B cell (primary cell): Measurements from ENCODE around the gene SMIM20. TPM values are rescaled to one million over a fixed set of nuclear protein-coding genes. Genes with fewer than 3 reads are reported as not detected.

Source experiments
- ATAC-seq: fragments of 200-7000 bp; cut with Tn5 transposase; one replicate; pipeline ENCODE4 v1.10.0; 2021; ENCODE audit warnings: low read depth, mild to moderate bottlenecking, moderate number of reproducible peaks, moderate library complexity
- CTCF ChIA-PET: fragments of 350-600 bp; sonication (Branson Sonifier 250); formaldehyde crosslinking; loops from one replicate; lab custom pipeline; 2021; ENCODE audit warnings: antibody characterized with exemption, inconsistent platforms; lab: Charles Lee
- POLR2A ChIA-PET: fragments of 350-600 bp; sonication (Branson Sonifier 250); formaldehyde crosslinking; loops from one replicate; lab custom pipeline; 2021; ENCODE audit warnings: antibody characterized with exemption; lab: Charles Lee
- DNase-seq: peaks from one replicate; pipeline ENCODE4 v3.0.0; 2013
- H2AFZ ChIP-seq: 2 replicates; pipeline ENCODE4 v1.6.1; 2012; ENCODE audit warnings: mild to moderate bottlenecking, low read depth, low read length; ENCODE audit not compliant: insufficient read depth, poor library complexity, severe bottlenecking
- H3K27ac ChIP-seq, 2 donors: 1 replicate in 1 of 2; 2 replicates in 1 of 2; pipeline ENCODE4 v1.5.1; 2012 to 2013; ENCODE audit warnings: low read length in 2 of 2, mild to moderate bottlenecking in 2 of 2, moderate library complexity in 1 of 2
- H3K27me3 ChIP-seq, 4 experiments: fragments of 200-600 bp in 1 of 4; sonication (generic) in 1 of 4; replicated peaks in 1 of 4; 1 replicate in 2 of 4; 2 replicates in 2 of 4; pipeline versions ENCODE4 v1.6.1 to v1.7.0; 2013 to 2016; ENCODE audit warnings: low read length in 3 of 4, mild to moderate bottlenecking in 2 of 4, mixed read lengths in 1 of 4, moderate library complexity in 1 of 4; ENCODE audit not compliant: insufficient read depth in 4 of 4, control insufficient read depth in 3 of 4; ENCODE audit errors: control extremely low read depth in 1 of 4
- H3K36me3 ChIP-seq, 2 experiments: replicated peaks in 1 of 2; 1 replicate in 1 of 2; 2 replicates in 1 of 2; pipeline versions ENCODE4 v1.6.1 to v1.7.1; 2013; ENCODE audit warnings: low read length in 1 of 2; ENCODE audit not compliant: insufficient read depth in 2 of 2, control insufficient read depth in 1 of 2; ENCODE audit errors: control extremely low read depth in 1 of 2, extremely low read depth in 1 of 2
- H3K4me1 ChIP-seq, 2 donors: fragments of 200-600 bp in 1 of 2; sonication (generic) in 1 of 2; 1 replicate in 1 of 2; 2 replicates in 1 of 2; pipeline versions ENCODE4 v1.5.1 to v1.6.1; 2013 to 2017; ENCODE audit warnings: low read length in 2 of 2; ENCODE audit not compliant: control insufficient read depth in 2 of 2, insufficient read depth in 2 of 2
- H3K4me2 ChIP-seq: replicated peaks from 2 replicates; pipeline ENCODE3; 2012; ENCODE audit warnings: mild to moderate bottlenecking, low read depth, low read length; ENCODE audit not compliant: poor library complexity, severe bottlenecking
- H3K4me3 ChIP-seq, 5 experiments: fragments of 200-600 bp in 1 of 5; sonication (generic) in 1 of 5; 1 replicate in 3 of 5; 2 replicates in 2 of 5; pipeline versions ENCODE4 v1.5.1 to v1.7.0; 2011 to 2016; ENCODE audit warnings: low read length in 4 of 5, mild to moderate bottlenecking in 4 of 5, low read depth in 2 of 5, control low read depth in 1 of 5, moderate library complexity in 1 of 5; ENCODE audit not compliant: insufficient read depth in 1 of 5; ENCODE audit errors: control extremely low read depth in 1 of 5, extremely low read depth in 1 of 5
- H3K79me2 ChIP-seq: fragments of 200-600 bp; sonication (generic); one replicate; pipeline ENCODE4 v1.6.0; 2016; ENCODE audit warnings: low read length; ENCODE audit not compliant: control insufficient read depth, insufficient read depth
- H3K9ac ChIP-seq: fragments of 200-600 bp; sonication (generic); 2 replicates; pipeline ENCODE4 v1.6.1; 2017; ENCODE audit warnings: mild to moderate bottlenecking, low read length, moderate library complexity
- H3K9me3 ChIP-seq, 3 donors: one replicate each; pipeline versions ENCODE4 v1.6.1 to v1.7.1; 2013; ENCODE audit warnings: low read length in 2 of 3; ENCODE audit not compliant: control insufficient read depth in 2 of 3, insufficient read depth in 1 of 3; ENCODE audit errors: control extremely low read depth in 1 of 3
- H4K20me1 ChIP-seq: 2 replicates; pipeline ENCODE4 v1.6.0; 2012; ENCODE audit warnings: mild to moderate bottlenecking, low read length; ENCODE audit not compliant: insufficient read depth, control insufficient read depth, poor library complexity, severe bottlenecking
- H3K27ac Mint-ChIP-seq: one replicate; pipeline ENCODE4 v1.8.0; 2021; ENCODE audit warnings: mixed read lengths
- H3K27me3 Mint-ChIP-seq: one replicate; pipeline ENCODE4 v1.8.0; 2021; ENCODE audit warnings: mixed read lengths
- H3K4me1 Mint-ChIP-seq: one replicate; pipeline ENCODE4 v1.8.0; 2021; ENCODE audit warnings: mixed read lengths
- H3K4me3 Mint-ChIP-seq: one replicate; pipeline ENCODE4 v1.8.0; 2021; ENCODE audit warnings: mixed read lengths
- H3K9me3 Mint-ChIP-seq: one replicate; pipeline ENCODE4 v1.8.0; 2022; ENCODE audit warnings: mixed read lengths; ENCODE audit not compliant: insufficient read depth
- CTCF ChIP-seq: fragments of 200-600 bp; IDR thresholded peaks from one replicate; pipeline ENCODE4 v1.8.0; 2022; ENCODE audit warnings: antibody characterized with exemption, mild to moderate bottlenecking
- EZH2 ChIP-seq: IDR thresholded peaks from 2 replicates; pipeline ENCODE4 v1.6.1; 2012; ENCODE audit warnings: borderline replicate concordance, low read depth, mild to moderate bottlenecking, moderate library complexity, low read length; ENCODE audit not compliant: insufficient read depth, poor library complexity, severe bottlenecking
- WGBS: methylation state at CpG from one replicate; pipeline ENCODE4 v1.1.5; 2013; ENCODE audit warnings: missing lambda C conversion rate; ENCODE audit not compliant: insufficient coverage; 5-methylcytosine and 5-hydroxymethylcytosine counted together
- intact Hi-C: fragments of 100-400 bp; cut with micrococcal nuclease; formaldehyde crosslinking; loops from one replicate; pipeline ENCODE4 v1.10.0; 2022
- polyA plus RNA-seq: library from polyadenylated mRNA; depleted of rRNA; stranded (reverse); fragments of >200 nt; gene quantifications from 2 replicates; pipeline ENCODE4 v1.2.3, GENCODE V29; 2012
- total RNA-seq, 2 donors: library from RNA; stranded (reverse); fragments of 120-200 nt in 1 of 2; gene quantifications; 1 replicate in 1 of 2; 2 replicates in 1 of 2; pipeline versions ENCODE4 v1.2.3 to v1.2.4, GENCODE V29; 2013 to 2022

SMIM20 gene
- total and polyA plus RNA-seq, 2 donors (not counting 1 experiment from before 2014, with no cell fraction given) = 12.6 to 20.2 TPM

- H3K4me3 Mint-ChIP-seq = no peak overlapping the region
- H3K27ac Mint-ChIP-seq = no peak overlapping the region
- no peak for DNase-seq
- Histone ChIP-seq H2AFZ (no peak overlapping the region), H3K4me2 (no peak overlapping the region), H3K9ac (no peak overlapping the region), H3K27me3 (no peaks in the 10 kb centered on the region), H4K20me1 (no peaks in the 10 kb centered on the region), H3K4me1 (no peaks in the 10 kb centered on the region), H3K36me3 (no peaks in the 10 kb centered on the region), H3K4me3 (no peak overlapping the region), H3K79me2 (peaks cover 3% of the 10 kb centered on the region), H3K9me3 (no peaks in the 10 kb centered on the region), H3K27ac (no peak overlapping the region)
- TF ChIP-seq EZH2 = no peak
- TF ChIP-seq CTCF = no peak
- 93% methylated on average over 10 of the region's 11 CpGs for WGBS
- no peaks in the 10 kb centered on the region for H3K9me3 Mint-ChIP-seq
- H3K4me1 Mint-ChIP-seq = peaks cover 6% of the 10 kb centered on the region
- ChIA-PET CTCF (interaction anchor here (0.5 kb wide), 1 partner anchor 49 kb away, joined by 3 read pairs; no protein-coding TSS in a partner anchor), POLR2A (no interaction called here)
- intact Hi-C loops = no loop called here
- no peak for ATAC-seq
- no peaks in the 10 kb centered on the region for H3K27me3 Mint-ChIP-seq
Measured at GRCh38 chr4:25890571-25891485, 23.2 kb upstream of the SMIM20 start.

- Mint-ChIP-seq H3K4me3 (no peak overlapping the region), H3K27ac (no peak overlapping the region), H3K4me1 (peaks cover 4% of the 10 kb centered on the region), H3K27me3 (no peaks in the 10 kb centered on the region), H3K9me3 (no peaks in the 10 kb centered on the region)
- DNase-seq = no peak
- intact Hi-C loops = no loop called here
- CTCF ChIA-PET = interaction anchor here (0.6 to 1.2 kb wide), 2 partner anchors 38 to 116 kb away, joined by 3 read pairs; no protein-coding TSS in a partner anchor
- no peak overlapping the region for H2AFZ ChIP-seq
- H3K27me3 ChIP-seq = no peaks in the 10 kb centered on the region
- no peaks in the 10 kb centered on the region for H3K36me3 ChIP-seq
- TF ChIP-seq EZH2 = no peak
- TF ChIP-seq CTCF = no peak
- ATAC-seq = no peak
- H3K27ac ChIP-seq = no peak overlapping the region
- no peaks in the 10 kb centered on the region for H3K9me3 ChIP-seq
- H3K9ac ChIP-seq = no peak overlapping the region
- H3K4me1 ChIP-seq = no peaks in the 10 kb centered on the region
- POLR2A ChIA-PET = no interaction called here
- no peak overlapping the region for H3K4me3 ChIP-seq
- H3K79me2 ChIP-seq = peaks cover 3% of the 10 kb centered on the region
- WGBS = 97% methylated on average over 3 of the region's 6 CpGs
- H4K20me1 ChIP-seq = no peaks in the 10 kb centered on the region
- no peak overlapping the region for H3K4me2 ChIP-seq
Measured at GRCh38 chr4:25892796-25893195, 21.2 kb upstream of the SMIM20 start.
